HEK293 (cell line): ENCODE results near the gene KCNMA1.

Experiments
- PRDM10 ChIP-seq: fragments of 450-650 bp; formaldehyde crosslinking; IDR thresholded peaks from 2 replicates; pipeline ENCODE4 v1.5.1; 2016; ENCODE audit warnings: missing biosample characterization, missing genetic modification characterization
- ZNF777 ChIP-seq: fragments of 450-650 bp; formaldehyde crosslinking; IDR thresholded peaks from 2 replicates; pipeline ENCODE4 v1.5.1; 2017; ENCODE audit warnings: missing biosample characterization, missing genetic modification characterization, borderline replicate concordance

- TF ChIP-seq PRDM10 (no peak), ZNF777 (tag by site-specific recombination) (no peak)
Observed at GRCh38 chr10:77349226-77349625, 288.4 kb downstream of the KCNMA1 start.
